ENCODE results near the gene FYN.

Gene FYN

GRCh38 chr6:111617149-111617548, 256.1 kb downstream of the FYN start:
- no peak overlapping the region for H3K4me3 ChIP-seq (ENCODE audit: low read depth, low read length)
- no peak for TF ChIP-seq CTCF (IDR thresholded peaks at IDR 0.05; ENCODE audit: insufficient read depth, low read depth, low read length, missing control alignments)
- DNase-seq (ENCODE audit: low read depth) = no peak

GRCh38 chr6:111615916-111616612, 257.2 kb downstream of the FYN start:
- TF ChIP-seq CTCF (IDR thresholded peaks at IDR 0.05; ENCODE audit: insufficient read depth, low read depth, low read length, missing control alignments) = no peak
- DNase-seq (ENCODE audit: low read depth) = no peak
- H3K4me3 ChIP-seq (ENCODE audit: low read depth, low read length) = no peak overlapping the region

- H3K4me3 ChIP-seq (ENCODE audit: low read depth, low read length) = no peak overlapping the region
- DNase-seq (ENCODE audit: low read depth) = no peak
- no peak for TF ChIP-seq CTCF (IDR thresholded peaks at IDR 0.05; ENCODE audit: insufficient read depth, low read depth, low read length, missing control alignments)
These were observed 258.2 kb downstream of the FYN start for GRCh38 chr6:111614833-111615582.

- no peak overlapping the region for H3K4me3 ChIP-seq (ENCODE audit: low read depth, low read length)
- no peak for TF ChIP-seq CTCF (IDR thresholded peaks at IDR 0.05; ENCODE audit: insufficient read depth, low read depth, low read length, missing control alignments)
- DNase-seq (ENCODE audit: low read depth) = no peak
These were observed 260.9 kb downstream of the FYN start for GRCh38 chr6:111612379-111612778.

GRCh38 chr6:111610548-111611172, 262.6 kb downstream of the FYN start:
- TF ChIP-seq CTCF (IDR thresholded peaks at IDR 0.05; ENCODE audit: insufficient read depth, low read depth, low read length, missing control alignments) = no peak
- DNase-seq (ENCODE audit: low read depth) = no peak
- H3K4me3 ChIP-seq (ENCODE audit: low read depth, low read length) = no peak overlapping the region
